Measurements from ENCODE around the gene ZXDC. TPM values are rescaled to one million over a fixed set of nuclear protein-coding genes. Genes with fewer than 3 reads are reported as not detected.

ZXDC gene
- total RNA-seq, 1 experiment from 2014 or later, result 28.3 TPM

- H3K4me3 Mint-ChIP-seq, result no peak overlapping the region
These were observed 43.2 kb downstream of the ZXDC start for GRCh38 chr3:126432361-126433104.

More at GRCh38 chr3:126432361-126433104, 43.2 kb downstream of the ZXDC start:
- Histone ChIP-seq H4K8ac (replicated peaks; ENCODE audit: insufficient read length, low read depth, low read length) (no peak overlapping the region), H2AFZ (ENCODE audit: low read length) (no peak overlapping the region), H3K56ac (ENCODE audit: insufficient read length, low read depth, low read length) (no peak overlapping the region), H3K27ac (ENCODE audit: insufficient read length, low read depth, low read length) (no peak overlapping the region), H2BK15ac (ENCODE audit: low read depth, low read length) (no peak overlapping the region), H3K14ac (ENCODE audit: insufficient read depth, low read length) (no peak overlapping the region), H3K23me2 (ENCODE audit: insufficient read length, low read depth, low read length, poor library complexity, severe bottlenecking) (no peaks in the 10 kb centered on the region), H2BK20ac (ENCODE audit: low read depth, low read length, poor library complexity, severe bottlenecking) (no peak overlapping the region), H2BK5ac (ENCODE audit: insufficient read length, low read length) (no peak overlapping the region), H3K18ac (ENCODE audit: insufficient read length, low read depth, low read length) (no peak overlapping the region), H2BK120ac (ENCODE audit: low read depth, low read length, poor library complexity, severe bottlenecking) (no peak overlapping the region), H2BK12ac (ENCODE audit: insufficient read length, low read depth, low read length) (no peak overlapping the region), H2AK5ac (ENCODE audit: insufficient read length, low read length) (no peak overlapping the region), H3K79me1 (ENCODE audit: insufficient read depth, low read depth, low read length, poor library complexity, severe bottlenecking) (no peaks in the 10 kb centered on the region), H4K5ac (ENCODE audit: insufficient read length, low read depth, low read length) (no peak overlapping the region), H3K23ac (ENCODE audit: insufficient read length, low read depth, low read length) (no peak overlapping the region), H3K4me2 (ENCODE audit: insufficient read depth, insufficient read length, low read length) (no peak overlapping the region), H3K79me2 (ENCODE audit: insufficient read depth, low read length) (no peaks in the 10 kb centered on the region), H3K9ac (ENCODE audit: extremely low read depth, insufficient read length, low read length) (no peak overlapping the region), H3K27me3 (ENCODE audit: insufficient read depth, low read length) (no peaks in the 10 kb centered on the region), H4K20me1 (ENCODE audit: control insufficient read depth, insufficient read depth, insufficient read length) (no peaks in the 10 kb centered on the region), H3K9me3 (ENCODE audit: control insufficient read depth, low read depth, low read length) (no peaks in the 10 kb centered on the region), H3K4me1 (ENCODE audit: insufficient read depth, low read length) (no peaks in the 10 kb centered on the region), H3T11ph (ENCODE audit: low read length) (no peak overlapping the region), H3K4ac (ENCODE audit: low read depth, low read length) (no peak overlapping the region), H4K91ac (ENCODE audit: insufficient read length, low read depth, low read length) (no peak overlapping the region)
- Mint-ChIP-seq H3K9me3 (peaks cover 0 to 2% of the 10 kb centered on the region in 2 experiments; a peak in 2 of 5 replicates), H3K4me1 (0 out of 4 replicates have a peak, but pooled peaks cover 0 to 2% of the 10 kb centered on the region in 2 experiments), H3K27ac (no peak overlapping the region; a peak in 1 of 7 replicates), H3K36me3 (ENCODE audit: insufficient read depth in 1 of 3, low read depth in 3 of 3) (peaks cover 2 to 15% (median 14%) of the 10 kb centered on the region in 3 experiments; a peak in 6 of 7 replicates), H3K27me3 (ENCODE audit: low read depth) (no peaks in the 10 kb centered on the region)
- TF ChIP-seq, protein P1, sequence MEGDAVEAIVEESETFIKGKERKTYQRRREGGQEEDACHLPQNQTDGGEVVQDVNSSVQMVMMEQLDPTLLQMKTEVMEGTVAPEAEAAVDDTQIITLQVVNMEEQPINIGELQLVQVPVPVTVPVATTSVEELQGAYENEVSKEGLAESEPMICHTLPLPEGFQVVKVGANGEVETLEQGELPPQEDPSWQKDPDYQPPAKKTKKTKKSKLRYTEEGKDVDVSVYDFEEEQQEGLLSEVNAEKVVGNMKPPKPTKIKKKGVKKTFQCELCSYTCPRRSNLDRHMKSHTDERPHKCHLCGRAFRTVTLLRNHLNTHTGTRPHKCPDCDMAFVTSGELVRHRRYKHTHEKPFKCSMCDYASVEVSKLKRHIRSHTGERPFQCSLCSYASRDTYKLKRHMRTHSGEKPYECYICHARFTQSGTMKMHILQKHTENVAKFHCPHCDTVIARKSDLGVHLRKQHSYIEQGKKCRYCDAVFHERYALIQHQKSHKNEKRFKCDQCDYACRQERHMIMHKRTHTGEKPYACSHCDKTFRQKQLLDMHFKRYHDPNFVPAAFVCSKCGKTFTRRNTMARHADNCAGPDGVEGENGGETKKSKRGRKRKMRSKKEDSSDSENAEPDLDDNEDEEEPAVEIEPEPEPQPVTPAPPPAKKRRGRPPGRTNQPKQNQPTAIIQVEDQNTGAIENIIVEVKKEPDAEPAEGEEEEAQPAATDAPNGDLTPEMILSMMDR (conservative IDR thresholded peaks at IDR 0.05), result no peak
- WGBS (ENCODE audit: extremely low coverage, insufficient read length, low lambda C conversion rate), result no CpG with 5 or more reads among the region's 4 CpGs
- DNase-seq, result no peak
